Activated T-cell treated with anti-CD3 and anti-CD28 coated beads for 1 hour (primary cell): ENCODE data around the gene ZSCAN26.
"Not testable (repeated sequence)": the region's sequence is repeated elsewhere in the genome, so short reads cannot be mapped to it uniquely, and the experiment has no call there.

ENCODE experiments used
- DNase-seq: peaks from one replicate; pipeline ENCODE4 v3.0.0-alpha.2; 2020; ENCODE audit warnings: low read depth

Gene ZSCAN26

DNA sequence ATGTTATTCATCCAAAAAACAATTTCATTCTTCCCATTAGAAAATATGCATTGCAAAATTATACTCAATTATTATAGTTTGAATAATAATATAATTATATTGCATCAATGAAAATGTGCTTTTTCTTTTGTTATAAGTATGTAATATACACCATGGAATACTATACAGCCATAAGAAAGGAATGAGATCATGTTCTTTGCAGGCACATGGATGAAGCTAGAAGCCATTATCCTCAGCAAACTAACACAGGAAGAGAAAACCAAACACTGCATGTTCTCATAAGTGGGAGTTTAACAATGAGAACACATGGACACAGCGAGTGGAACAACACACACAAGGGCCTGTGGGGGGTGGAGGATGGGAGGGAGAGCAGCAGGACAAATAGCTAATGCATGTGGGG, 9.9 kb upstream of the ZSCAN26 start:
- no peak for DNase-seq

DNA sequence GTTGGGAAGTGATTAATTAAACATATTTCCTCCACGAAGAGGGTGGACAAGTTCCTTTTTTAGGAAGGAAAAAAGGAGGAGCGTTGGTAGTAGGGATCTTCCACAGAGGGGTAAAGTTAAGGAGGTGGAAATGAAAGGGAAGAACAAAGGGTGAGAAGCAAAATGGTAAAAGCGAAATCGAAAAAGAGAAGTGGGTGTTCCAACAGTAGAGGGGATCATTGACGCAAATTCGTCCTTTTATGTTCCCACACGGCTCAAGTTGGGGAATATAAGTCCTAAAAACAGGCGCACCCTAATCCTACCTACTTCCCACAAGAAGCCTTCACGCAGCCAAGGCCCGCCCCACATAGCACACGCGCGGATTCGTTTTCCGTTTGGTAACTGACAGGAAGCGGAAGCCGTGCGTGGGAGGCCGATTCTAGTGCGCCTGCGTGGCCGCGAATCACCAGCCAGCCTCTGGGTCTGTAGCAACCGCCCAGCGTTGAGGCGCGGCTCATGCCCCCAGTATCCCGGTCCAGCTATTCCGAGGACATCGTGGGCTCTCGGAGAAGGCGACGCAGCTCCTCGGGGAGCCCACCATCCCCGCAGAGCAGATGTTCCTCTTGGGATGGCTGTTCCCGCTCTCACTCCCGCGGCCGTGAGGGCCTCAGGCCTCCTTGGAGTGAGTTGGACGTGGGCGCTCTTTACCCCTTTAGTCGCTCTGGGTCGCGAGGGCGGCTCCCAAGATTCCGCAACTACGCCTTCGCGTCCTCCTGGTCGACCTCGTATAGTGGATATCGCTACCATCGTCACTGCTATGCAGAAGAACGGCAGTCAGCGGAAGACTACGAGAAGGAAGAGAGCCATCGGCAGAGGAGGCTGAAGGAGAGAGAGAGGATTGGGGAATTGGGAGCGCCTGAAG, 7.8 kb upstream of the ZSCAN26 start, which contains the start of gene NKAPL:
NKAPL (plus strand) TSS at position 421 of the 901 bp plus-strand sequence; CDS start at position 496, 75 bp downstream.
- DNase-seq: peak; percentile 42

DNA sequence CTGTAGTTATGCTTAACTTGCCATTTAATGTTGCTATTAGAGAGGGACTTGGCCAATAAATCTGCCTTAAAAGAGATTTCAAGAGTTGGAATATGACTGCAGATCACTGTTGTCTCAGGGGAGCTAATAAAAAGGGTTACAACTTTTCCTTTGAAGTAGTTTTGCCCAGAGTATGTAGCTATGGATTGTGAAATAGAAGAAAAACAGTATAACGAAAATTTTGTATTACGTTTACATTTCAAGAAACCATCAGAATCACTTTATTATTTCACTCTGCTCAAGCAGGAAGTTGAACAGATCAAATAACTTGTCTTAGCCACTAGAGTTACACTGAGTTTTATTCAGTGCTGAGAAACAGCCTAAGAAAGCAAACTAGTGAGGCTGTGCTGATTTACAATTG, 3.0 kb upstream of the ZSCAN26 start:
- DNase-seq: no peak

DNA sequence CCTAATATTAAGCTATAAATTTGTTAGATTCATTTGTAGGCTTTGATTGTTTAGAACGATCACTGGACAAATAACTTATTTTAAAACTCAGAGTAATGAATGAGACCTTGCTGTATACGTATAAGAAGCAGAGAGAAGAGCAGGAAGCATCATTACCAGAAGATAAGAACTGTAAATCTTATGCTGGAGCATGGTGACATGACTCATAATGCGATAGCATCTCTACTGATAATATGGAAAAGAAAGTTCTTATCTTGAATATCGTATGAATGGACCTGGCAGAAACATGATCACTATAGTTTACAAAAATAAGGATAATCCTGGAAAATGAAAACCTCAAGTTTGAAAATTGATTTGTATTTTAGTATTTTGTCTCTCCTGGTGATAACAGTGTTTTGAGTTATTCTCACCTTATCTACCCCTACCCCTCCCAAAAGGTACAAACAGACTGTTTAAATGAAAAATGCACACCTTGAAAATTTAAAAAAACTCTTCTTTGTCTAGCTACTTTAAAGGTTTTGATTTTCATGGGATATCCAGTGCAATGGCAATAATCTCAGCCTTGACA, 2.0 kb upstream of the ZSCAN26 start:
- DNase-seq: no peak

DNA sequence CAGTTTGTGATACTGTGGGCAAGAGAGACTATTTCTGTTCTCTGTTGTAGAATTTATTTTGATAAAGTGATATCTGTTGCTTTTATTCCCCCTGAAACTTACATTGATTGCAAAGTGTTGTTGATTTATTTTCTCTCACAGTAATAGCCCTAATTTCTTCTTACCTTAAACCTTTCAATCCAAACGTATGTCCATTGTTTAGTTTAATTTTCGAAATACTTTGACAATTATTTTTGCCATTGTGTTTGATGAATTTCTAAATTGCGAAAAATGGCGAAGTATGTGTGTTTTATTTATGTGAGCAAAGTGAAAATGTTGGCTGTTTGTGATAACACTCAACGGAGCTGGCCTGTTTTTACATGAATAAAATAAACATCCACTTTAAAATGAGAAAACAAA, 381 bp upstream of the ZSCAN26 start:
- no peak for DNase-seq

DNA sequence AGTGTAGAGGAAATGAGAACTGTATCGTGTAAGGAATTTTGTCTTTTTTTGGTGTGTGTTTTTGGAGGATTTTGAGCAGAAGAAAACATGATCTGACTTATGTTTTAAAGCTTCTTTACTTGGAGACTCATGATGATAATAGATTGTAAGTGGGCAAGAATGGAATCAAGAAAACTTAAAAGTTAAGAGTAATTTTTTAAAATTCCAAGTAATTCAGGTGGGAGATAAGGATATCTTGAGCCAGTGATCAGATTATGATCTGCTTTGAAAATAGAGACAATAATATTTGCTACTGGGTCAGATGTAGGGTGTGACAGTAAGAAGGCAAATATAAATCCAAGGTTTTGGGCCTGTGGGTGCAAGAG, 734 bp downstream of the ZSCAN26 start:
- DNase-seq: no peak

DNA sequence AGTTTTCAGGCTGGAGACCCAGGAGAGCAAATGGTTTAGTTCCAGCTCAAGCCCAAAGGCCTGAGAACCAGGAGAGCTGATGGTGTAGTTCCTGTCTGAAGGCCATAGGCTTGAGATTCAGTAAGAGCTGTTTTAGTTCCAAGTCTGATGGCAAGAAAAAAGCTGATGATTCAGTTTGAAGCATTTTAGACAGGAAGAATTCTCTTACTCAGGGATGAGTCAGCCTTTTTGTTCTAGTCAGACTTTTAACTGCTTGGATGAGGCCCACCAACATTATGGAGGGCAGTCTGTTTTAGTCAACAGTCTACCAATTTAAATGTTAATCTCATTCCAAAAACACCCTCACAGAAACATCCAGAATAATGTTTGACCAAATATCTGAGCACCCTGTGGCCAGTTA, 2.5 kb downstream of the ZSCAN26 start:
- no peak for DNase-seq

DNA sequence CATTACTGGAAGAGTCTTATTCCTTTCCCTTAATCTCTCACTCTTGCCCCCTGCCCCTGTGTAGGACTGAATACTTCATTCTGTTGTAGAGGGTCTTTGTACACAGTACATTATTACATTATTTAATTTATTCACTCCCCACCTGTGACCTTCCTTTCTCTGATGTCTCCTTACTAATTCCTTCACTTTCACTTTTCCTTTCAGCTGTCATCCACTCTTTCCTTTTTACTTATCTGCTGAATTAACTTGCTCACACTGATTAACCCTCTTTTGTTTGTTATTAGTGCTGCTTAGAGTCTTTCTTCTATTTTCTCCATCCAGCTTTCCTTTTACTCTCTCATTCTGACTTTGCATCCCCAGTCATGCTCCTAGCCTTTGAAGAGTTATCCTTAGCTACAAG, 7.9 kb downstream of the ZSCAN26 start:
- DNase-seq: no peak

DNA sequence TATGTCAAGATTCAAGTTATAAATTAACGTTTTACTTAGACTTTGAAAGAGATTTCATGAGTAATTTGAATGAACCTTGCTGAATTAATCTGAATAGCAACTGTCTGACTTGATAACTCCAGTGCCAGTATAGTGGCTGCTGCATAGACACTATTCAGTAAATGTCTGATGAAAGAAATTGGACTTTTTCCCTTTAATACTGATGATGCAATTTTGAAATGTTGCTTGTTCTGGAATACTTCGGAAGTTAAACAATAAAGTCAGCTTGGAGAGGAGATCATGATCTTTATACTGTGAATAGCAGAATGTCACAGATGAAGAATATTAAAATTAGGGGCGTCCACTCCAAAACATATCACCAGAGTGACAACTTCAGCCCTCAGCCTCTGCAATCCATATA, 10.8 kb downstream of the ZSCAN26 start:
- no peak for DNase-seq

DNA sequence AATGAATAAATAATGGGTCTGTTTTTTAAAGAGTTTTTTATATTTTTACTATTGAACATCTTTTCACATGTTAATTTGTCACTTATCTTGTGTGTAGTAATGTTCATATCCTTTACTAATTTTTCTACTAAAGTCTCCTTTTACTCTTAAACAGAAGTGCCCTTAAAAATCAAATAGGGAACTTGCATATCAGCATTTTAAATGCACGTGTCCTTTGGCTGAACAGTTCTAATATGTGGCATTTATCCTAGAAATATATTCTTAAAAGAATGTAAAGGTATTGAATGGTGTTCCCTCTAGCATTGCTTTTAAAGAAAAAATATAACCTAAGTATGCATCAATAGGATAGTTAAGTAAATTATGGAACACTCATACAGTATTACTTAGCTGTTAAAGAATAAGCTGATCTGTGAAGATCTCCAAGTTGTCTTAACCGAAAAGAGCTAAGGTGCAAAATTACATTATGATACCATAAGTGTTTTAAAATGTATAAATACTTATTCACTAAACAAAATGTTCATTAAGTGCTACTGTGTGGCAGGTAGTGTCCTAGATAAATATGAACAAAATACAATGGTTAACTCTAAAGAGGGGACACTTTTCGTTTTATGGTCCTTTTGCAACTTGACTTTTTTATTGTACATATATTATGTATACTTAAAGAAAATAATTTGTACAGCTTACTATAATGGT, 13.8 kb downstream of the ZSCAN26 start:
- no peak for DNase-seq

DNA sequence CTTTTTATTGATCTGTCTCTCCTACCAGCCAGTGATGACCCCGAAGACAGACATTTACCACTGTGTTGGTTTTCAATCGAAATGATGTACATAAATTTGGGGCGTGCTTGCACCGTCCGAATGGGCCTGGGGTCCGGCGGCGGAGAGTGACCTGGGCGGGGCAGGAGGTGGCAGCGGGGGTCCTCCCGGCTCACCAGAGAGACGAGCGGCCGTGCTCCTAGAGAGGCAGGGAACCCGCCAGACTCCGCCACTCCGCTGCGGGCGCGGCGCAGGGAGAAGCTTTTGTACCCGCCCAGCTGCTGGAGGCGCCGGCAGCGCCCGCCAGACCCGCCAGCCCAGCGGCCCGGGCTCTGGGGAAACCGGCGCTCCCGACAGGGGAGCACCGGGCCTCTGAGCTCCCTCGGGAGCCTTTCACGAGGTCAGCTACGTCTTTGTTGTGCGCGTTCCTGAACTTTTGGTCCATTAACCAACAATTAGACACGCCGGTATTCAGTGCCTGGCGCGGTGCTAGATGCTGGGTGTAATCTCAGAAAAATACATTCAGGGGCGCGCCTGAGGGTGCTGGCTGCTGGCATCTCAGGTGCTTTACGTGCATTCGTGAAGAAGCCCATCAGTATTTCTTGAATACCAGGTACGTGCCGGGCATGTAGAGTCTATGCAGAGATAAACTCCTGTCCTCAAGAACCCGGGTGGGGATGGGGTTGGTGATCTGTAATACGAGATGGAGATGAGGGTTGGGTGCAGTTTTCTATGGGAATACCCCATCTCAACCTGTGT, 14.5 kb downstream of the ZSCAN26 start, which contains the start of gene PGBD1:
PGBD1 (plus strand) TSS at position 285 of the 777 bp plus-strand sequence. CDS start 2,242 bp downstream, outside the sequence.
- peak; percentile 23 for DNase-seq

DNA sequence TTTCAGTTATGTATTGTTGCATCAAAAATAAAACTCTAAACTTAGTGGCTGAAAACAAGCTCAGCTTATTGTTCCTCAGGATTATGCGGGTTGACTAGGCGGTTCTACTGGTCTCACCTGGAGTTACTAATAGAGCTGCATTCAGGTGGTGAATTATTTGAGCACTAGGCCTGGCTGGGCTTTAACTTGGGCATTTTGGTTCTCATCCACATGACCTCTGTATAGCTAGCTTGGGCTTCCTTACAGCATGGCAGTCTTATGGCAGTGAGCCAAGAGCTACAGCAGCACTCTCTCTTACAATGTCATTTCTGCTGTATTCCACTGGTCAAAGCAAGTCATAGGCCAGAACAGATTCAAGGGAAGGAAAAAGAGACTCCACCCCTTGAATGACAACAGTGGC, 16.0 kb downstream of the ZSCAN26 start:
- no peak for DNase-seq

DNA sequence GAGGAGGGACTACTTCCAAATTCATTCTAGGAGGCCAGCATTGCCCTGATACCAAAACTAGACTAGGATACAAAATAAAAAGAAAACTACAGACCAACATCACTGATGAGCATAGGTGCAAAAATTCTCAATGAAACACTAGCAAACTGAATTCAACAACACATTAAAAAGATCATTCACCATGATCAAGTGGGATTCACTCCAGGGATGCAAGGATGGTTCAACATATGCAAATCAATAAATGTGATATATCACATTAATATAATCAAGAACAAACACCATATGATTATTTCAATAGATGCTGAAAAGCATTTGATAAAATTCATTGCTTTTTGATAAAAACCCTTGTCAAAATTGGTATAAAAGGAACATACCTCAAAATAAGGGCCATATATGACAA, 24.6 kb downstream of the ZSCAN26 start:
- no peak for DNase-seq

DNA sequence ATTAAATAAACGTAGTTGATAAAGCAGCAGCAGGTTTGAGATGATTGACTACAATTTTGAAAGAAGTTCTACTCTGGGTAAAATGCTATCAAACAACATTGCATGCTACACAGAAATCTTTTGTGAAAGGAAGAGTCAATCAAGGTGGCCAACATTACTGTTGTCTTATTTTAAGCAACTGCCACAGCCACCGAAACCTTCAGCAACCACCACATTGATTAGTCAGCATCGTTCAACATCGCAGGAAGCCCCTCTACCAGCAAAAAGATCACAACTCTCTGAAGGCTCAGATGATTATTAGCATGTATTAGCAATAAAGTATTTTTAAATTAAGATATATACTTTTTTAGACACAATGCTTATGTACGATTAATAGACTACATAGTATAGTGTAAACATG, 28.4 kb downstream of the ZSCAN26 start:
- DNase-seq: no peak

DNA sequence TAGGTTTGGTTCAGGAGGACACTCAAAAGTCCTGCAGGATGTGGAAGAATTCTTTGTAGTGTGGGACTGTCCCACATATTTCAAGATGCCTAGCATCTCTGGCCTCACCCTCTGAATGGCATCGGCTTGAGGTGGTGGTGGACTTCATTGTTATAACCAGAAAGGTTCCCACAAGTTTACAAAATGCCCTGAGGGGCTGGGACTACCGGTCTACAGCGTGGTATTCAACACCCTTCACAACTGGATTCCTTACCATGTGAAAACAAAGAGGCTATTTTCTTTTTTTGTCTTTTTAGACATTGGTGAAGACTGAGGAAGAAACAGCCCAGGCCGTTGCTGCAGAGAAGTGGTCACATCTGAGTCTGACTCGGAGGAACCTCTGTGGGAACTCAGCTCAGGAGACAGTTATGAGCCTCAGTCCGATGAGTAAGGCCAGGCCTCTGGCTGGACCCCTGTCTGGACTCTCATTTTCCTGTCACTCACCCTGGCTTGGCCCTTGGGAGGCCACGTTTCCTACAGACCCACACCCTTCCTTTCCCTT, 29.6 kb downstream of the ZSCAN26 start:
- no peak for DNase-seq

DNA sequence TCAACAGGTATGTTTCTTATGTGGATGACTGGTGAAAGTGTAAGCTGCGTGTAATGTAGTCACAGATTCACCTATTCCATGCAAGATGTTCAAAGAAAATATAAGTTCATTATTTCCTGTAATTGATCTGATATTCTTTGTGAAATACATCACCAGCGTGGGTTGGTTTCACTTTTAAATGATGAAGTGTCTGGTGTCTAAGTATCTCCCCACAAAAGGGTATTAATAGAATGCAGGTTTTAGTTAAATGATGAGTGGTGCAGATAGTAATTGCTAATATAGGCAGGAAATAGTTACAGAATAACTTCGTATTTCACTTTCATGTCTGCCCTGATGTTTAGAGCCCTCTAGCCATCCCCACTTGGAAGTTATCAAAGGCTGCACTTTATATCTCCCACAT, 36.6 kb downstream of the ZSCAN26 start:
- DNase-seq: no peak

DNA sequence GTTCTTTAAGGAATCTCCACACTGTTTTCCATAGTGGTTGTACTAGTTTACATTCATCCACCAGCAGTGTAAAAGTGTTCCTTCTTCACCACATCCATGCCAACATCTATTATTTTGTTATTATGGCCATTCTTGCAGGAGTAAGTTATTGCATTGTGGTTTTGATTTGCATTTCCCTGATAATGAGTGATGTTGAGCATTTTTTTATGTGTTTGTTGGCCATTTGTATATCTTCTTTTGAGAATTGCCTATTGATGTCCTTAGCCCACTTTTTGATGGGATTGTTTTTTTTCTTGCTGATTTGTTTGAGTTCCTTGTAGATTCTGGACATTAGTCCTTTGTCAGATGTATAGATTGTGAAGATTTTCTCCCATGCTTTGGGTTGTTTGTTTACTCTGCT, 39.4 kb downstream of the ZSCAN26 start:
- not testable (repeated sequence) for DNase-seq

DNA sequence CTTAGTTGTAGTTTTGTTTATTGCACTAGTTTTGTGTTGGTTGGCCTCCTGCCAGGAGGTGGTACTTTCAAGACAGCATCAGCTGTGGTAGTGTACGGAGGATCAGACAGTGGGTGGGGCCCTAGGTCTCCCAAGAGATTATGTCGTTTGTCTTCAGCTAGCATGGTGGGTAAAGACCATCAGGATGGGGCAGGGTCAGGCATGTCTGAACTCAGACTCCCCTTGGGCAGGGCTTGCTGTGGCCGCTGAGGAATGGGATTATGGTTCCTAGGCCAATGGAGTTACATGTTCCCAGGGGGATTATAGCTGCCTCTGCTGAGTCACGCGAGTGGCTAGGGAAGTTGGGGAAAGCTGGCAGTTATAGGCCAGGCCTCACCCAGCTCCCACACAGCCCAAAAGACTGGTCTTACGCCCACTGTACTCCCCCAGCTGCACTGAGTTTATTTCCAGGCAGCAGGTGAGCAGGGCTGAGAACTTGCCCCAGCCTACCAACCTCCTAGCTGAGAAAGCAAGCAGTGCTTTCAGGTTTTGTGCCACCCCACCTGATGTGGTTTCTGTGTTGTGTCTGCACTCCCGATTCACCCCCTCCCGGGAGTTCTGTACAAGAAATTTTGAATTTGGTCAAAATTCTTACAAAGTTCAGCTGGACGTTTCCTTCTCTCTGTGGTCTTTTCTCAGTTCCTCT, 44.3 kb downstream of the ZSCAN26 start:
- no peak for DNase-seq

DNA sequence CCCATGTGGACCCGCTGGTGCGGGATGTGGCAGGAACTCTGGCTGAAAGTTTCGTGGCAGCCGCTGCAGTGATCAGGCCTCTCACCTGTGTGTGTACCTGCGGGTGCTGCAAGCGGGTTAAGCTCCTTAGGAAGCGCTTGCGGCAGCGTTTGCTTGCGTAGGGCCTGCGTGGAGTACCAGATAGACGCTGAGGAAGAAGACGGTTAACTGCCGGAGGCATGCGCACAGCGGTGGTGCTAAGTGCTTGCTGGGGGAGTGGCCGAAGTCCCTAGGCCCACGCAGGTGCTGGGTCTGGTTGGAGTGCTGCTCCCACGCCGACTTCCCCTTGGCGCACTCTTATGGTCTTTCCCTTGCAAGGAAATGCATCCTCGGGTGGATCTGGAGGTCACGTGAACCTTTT, 46.0 kb downstream of the ZSCAN26 start:
- no peak for DNase-seq

DNA sequence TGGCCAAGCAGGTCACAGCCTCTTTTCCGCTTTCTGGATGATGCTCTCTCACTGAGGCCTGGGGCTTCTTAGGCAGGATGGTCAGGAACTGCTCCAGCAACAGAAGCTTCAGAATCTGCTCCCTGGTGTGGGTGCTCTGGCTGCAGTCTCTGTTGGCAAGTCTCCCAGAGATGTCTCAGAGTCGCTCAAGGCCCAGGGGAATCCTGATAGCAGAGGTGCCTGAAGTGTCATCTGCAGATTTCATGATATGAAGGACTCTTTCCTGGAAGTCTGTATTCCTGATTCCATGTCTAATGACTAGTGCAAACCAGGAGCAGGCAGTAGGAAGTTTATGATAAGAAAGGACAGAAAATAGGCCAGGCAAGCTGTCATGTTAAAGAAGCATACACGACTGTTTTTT, 48.7 kb downstream of the ZSCAN26 start:
- no peak for DNase-seq

DNA sequence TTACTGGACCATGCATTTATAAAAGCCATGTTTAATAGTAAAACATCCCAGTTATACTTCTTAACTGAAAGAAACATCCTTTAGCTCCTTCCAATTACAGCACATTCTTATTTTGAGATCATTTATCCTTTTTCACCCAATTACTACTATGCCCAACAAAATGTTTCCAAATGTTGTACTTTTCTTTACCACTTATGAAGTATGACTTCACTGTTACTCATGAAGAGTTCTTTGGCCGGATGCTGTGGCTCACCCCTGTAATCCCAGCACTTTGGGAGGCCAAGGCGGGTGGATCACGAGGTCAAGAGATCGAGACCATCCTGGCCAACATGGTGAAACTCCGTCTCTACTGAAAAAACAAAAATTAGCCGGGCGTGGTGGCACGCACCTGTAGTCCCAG, 50.9 kb downstream of the ZSCAN26 start:
- DNase-seq: not testable (repeated sequence)
